Fibroblast of lung (primary cell): ENCODE data around the gene BCL7C. TPM values are rescaled to one million over a fixed set of nuclear protein-coding genes. Genes with fewer than 3 reads are reported as not detected.

Experiments used
- DNase-seq, 2 donors: peaks; one replicate each; pipeline versions ENCODE4 v3.0.0 to v3.0.0-alpha.2; 2010; ENCODE audit warnings: low read depth in 2 of 2
- H2AFZ ChIP-seq: 2 replicates; pipeline ENCODE4 v1.5.1; 2012; ENCODE audit warnings: low read length, control low read depth, inconsistent platforms
- H3K27ac ChIP-seq: 2 replicates; pipeline ENCODE4 v1.5.1; 2011; ENCODE audit warnings: low read length, control low read depth; ENCODE audit not compliant: insufficient read depth
- H3K27me3 ChIP-seq: 2 replicates; pipeline ENCODE4 v1.5.1; 2011; ENCODE audit warnings: mild to moderate bottlenecking, low read length; ENCODE audit not compliant: control insufficient read depth, insufficient read depth
- H3K36me3 ChIP-seq: 2 replicates; pipeline ENCODE4 v1.5.1; 2011; ENCODE audit warnings: low read length; ENCODE audit not compliant: control insufficient read depth, insufficient read depth
- H3K4me1 ChIP-seq: 2 replicates; pipeline ENCODE4 v1.5.1; 2011; ENCODE audit warnings: low read length; ENCODE audit not compliant: control insufficient read depth, insufficient read depth; ENCODE audit errors: extremely low read depth
- H3K4me2 ChIP-seq: 2 replicates; pipeline ENCODE4 v1.5.1; 2011; ENCODE audit warnings: low read length, control low read depth; ENCODE audit not compliant: insufficient read depth; ENCODE audit errors: extremely low read depth
- H3K4me3 ChIP-seq, 4 experiments: fragments of 200-600 bp in 1 of 4; sonication (generic) in 1 of 4; replicated peaks in 1 of 4; 2 replicates each; pipeline ENCODE4 v1.5.1; 2011 to 2016; ENCODE audit warnings: low read length in 4 of 4, low read depth in 3 of 4, mild to moderate bottlenecking in 3 of 4, control low read depth in 2 of 4, inconsistent platforms in 1 of 4, mixed read lengths in 1 of 4; ENCODE audit not compliant: insufficient read depth in 1 of 4; ENCODE audit errors: control extremely low read depth in 1 of 4
- H3K79me2 ChIP-seq: 2 replicates; pipeline ENCODE4 v1.5.1; 2012; ENCODE audit warnings: mild to moderate bottlenecking, low read length, inconsistent platforms; ENCODE audit not compliant: control insufficient read depth, insufficient read depth
- H3K9ac ChIP-seq: 2 replicates; pipeline ENCODE4 v1.5.1; 2011; ENCODE audit warnings: mild to moderate bottlenecking, low read length, control low read depth; ENCODE audit not compliant: insufficient read depth
- H3K9me3 ChIP-seq: 2 replicates; pipeline ENCODE4 v1.5.1; 2012; ENCODE audit warnings: low read depth, low read length; ENCODE audit not compliant: control insufficient read depth, insufficient read depth
- H4K20me1 ChIP-seq: 2 replicates; pipeline ENCODE4 v1.5.1; 2011; ENCODE audit warnings: low read length; ENCODE audit not compliant: control insufficient read depth, insufficient read depth; ENCODE audit errors: extremely low read depth
- CTCF ChIP-seq, 2 donors: IDR thresholded peaks in 1 of 2; conservative IDR thresholded peaks in 1 of 2; 1 replicate in 1 of 2; 2 replicates in 1 of 2; pipeline ENCODE4 v1.5.1; 2011 to 2012; ENCODE audit warnings: low read length in 2 of 2, control low read depth in 1 of 2, inconsistent platforms in 1 of 2, low read depth in 1 of 2, mild to moderate bottlenecking in 1 of 2
- EZH2 ChIP-seq: IDR thresholded peaks from 2 replicates; pipeline ENCODE4 v1.5.1; 2012; ENCODE audit warnings: low read length, control low read depth, mild to moderate bottlenecking; ENCODE audit errors: missing control alignments
- polyA plus RNA-seq, 2 donors: library from polyadenylated mRNA; depleted of rRNA in 1 of 2; stranded (reverse) in 1 of 2; unstranded in 1 of 2; fragments of >200 nt; gene quantifications; 2 replicates each; pipeline ENCODE4 v1.2.1, GENCODE V29; 2011 to 2012; ENCODE audit warnings: missing spikeins in 1 of 2
- total RNA-seq: library from RNA; depleted of rRNA; stranded (reverse); fragments of >200 nt; gene quantifications from 2 replicates; pipeline ENCODE4 v1.2.1, GENCODE V29; 2014

BCL7C gene
- total and polyA plus RNA-seq, 2 donors (not counting 1 experiment from before 2014, with no cell fraction given) = 25.6 to 28.2 TPM

- no peak overlapping the region for H3K4me2 ChIP-seq
- no peaks in the 10 kb centered on the region for H3K36me3 ChIP-seq
- H3K79me2 ChIP-seq = no peaks in the 10 kb centered on the region
- no peak overlapping the region for H3K27ac ChIP-seq
- TF ChIP-seq EZH2 (no peak), CTCF (conservative IDR thresholded peaks at IDR 0.05 in 1 of 2, IDR thresholded peaks at IDR 0.05 in 1 of 2; ENCODE audit: low read depth in 1 of 2, low read length in 2 of 2) (no peak)
- H3K4me1 ChIP-seq = no peaks in the 10 kb centered on the region
- no peak overlapping the region for H3K4me3 ChIP-seq
- no peaks in the 10 kb centered on the region for H3K27me3 ChIP-seq
- peak in 1 of 2 donors; percentile 18 for DNase-seq
- H3K9me3 ChIP-seq = no peaks in the 10 kb centered on the region
- H2AFZ ChIP-seq = no peak overlapping the region
- H4K20me1 ChIP-seq = no peaks in the 10 kb centered on the region
- no peak overlapping the region for H3K9ac ChIP-seq
Observed at GRCh38 chr16:30858829-30859423, 35.0 kb downstream of the BCL7C start.

GRCh38 chr16:30858111-30858495 is 35.8 kb downstream of the BCL7C start:
- no peak overlapping the region for H3K27ac ChIP-seq
- H2AFZ ChIP-seq = no peak overlapping the region
- DNase-seq = no peak
- no peaks in the 10 kb centered on the region for H3K9me3 ChIP-seq
- H3K79me2 ChIP-seq = no peaks in the 10 kb centered on the region
- no peaks in the 10 kb centered on the region for H4K20me1 ChIP-seq
- H3K36me3 ChIP-seq = no peaks in the 10 kb centered on the region
- no peak overlapping the region for H3K4me3 ChIP-seq
- no peak overlapping the region for H3K4me2 ChIP-seq
- TF ChIP-seq CTCF (conservative IDR thresholded peaks at IDR 0.05 in 1 of 2, IDR thresholded peaks at IDR 0.05 in 1 of 2; ENCODE audit: low read depth in 1 of 2, low read length in 2 of 2) (no peak), EZH2 (no peak)
- no peak overlapping the region for H3K9ac ChIP-seq
- no peaks in the 10 kb centered on the region for H3K27me3 ChIP-seq
- no peaks in the 10 kb centered on the region for H3K4me1 ChIP-seq

GRCh38 chr16:30853758-30854157 is 40.1 kb downstream of the BCL7C start:
- H3K4me1 ChIP-seq = no peaks in the 10 kb centered on the region
- no peaks in the 10 kb centered on the region for H4K20me1 ChIP-seq
- no peak overlapping the region for H3K27ac ChIP-seq
- no peaks in the 10 kb centered on the region for H3K27me3 ChIP-seq
- no peak overlapping the region for H3K4me2 ChIP-seq
- TF ChIP-seq CTCF (conservative IDR thresholded peaks at IDR 0.05 in 1 of 2, IDR thresholded peaks at IDR 0.05 in 1 of 2; ENCODE audit: low read depth in 1 of 2, low read length in 2 of 2) (no peak), EZH2 (no peak)
- no peak for DNase-seq
- H3K9ac ChIP-seq = no peak overlapping the region
- no peak overlapping the region for H3K4me3 ChIP-seq
- no peak overlapping the region for H2AFZ ChIP-seq
- no peaks in the 10 kb centered on the region for H3K79me2 ChIP-seq
- no peaks in the 10 kb centered on the region for H3K9me3 ChIP-seq
- no peaks in the 10 kb centered on the region for H3K36me3 ChIP-seq
